Activated naive CD4-positive, alpha-beta T cell treated with anti-CD3 and anti-CD28 coated beads, Interleukin-2, amount 50 U/mL, for 24 hours (primary cell): ENCODE measurements around the gene CBL.
A peak's percentile ranks its signal among the peaks of the same experiment; 100 is the strongest.

Experiments used
- H3K27ac Mint-ChIP-seq: one replicate; pipeline ENCODE4 v1.8.0; 2021; ENCODE audit warnings: mild to moderate bottlenecking, mixed read lengths
- H3K27me3 Mint-ChIP-seq: one replicate; pipeline ENCODE4 v1.8.0; 2021; ENCODE audit warnings: mixed read lengths
- H3K36me3 Mint-ChIP-seq: one replicate; pipeline ENCODE4 v1.8.0; 2021; ENCODE audit warnings: mixed read lengths
- H3K4me1 Mint-ChIP-seq: one replicate; pipeline ENCODE4 v1.8.0; 2021; ENCODE audit warnings: mixed read lengths
- H3K4me3 Mint-ChIP-seq: one replicate; pipeline ENCODE4 v1.8.0; 2021; ENCODE audit warnings: mild to moderate bottlenecking, mixed read lengths
- H3K9me3 Mint-ChIP-seq: one replicate; pipeline ENCODE4 v1.8.0; 2021; ENCODE audit warnings: mixed read lengths

CBL gene

GRCh38 chr11:119317592-119318239 is 111.6 kb downstream of the CBL start:
- Mint-ChIP-seq H3K27me3 (peaks cover 5% of the 10 kb centered on the region), H3K4me1 (peaks cover 19% of the 10 kb centered on the region), H3K9me3 (no peaks in the 10 kb centered on the region), H3K4me3 (peak overlapping the region; percentile 30), H3K36me3 (no peaks in the 10 kb centered on the region), H3K27ac (no peak overlapping the region)

GRCh38 chr11:119318240-119319135 is 112.3 kb downstream of the CBL start:
- H3K27me3 Mint-ChIP-seq = peaks cover 5% of the 10 kb centered on the region
- H3K27ac Mint-ChIP-seq = no peak overlapping the region
- peak overlapping the region; percentile 24 for H3K4me3 Mint-ChIP-seq

GRCh38 chr11:119319136-119319699 is 113.1 kb downstream of the CBL start:
- Mint-ChIP-seq H3K36me3 (no peaks in the 10 kb centered on the region), H3K4me3 (no peak overlapping the region), H3K27ac (peak overlapping the region; percentile 56), H3K27me3 (peaks cover 5% of the 10 kb centered on the region), H3K4me1 (peaks cover 22% of the 10 kb centered on the region), H3K9me3 (no peaks in the 10 kb centered on the region)

More at GRCh38 chr11:119318240-119319135, 112.3 kb downstream of the CBL start:
- Mint-ChIP-seq H3K36me3 (no peaks in the 10 kb centered on the region), H3K9me3 (no peaks in the 10 kb centered on the region), H3K4me1 (peaks cover 20% of the 10 kb centered on the region)

- Mint-ChIP-seq H3K4me1 (peaks cover 21% of the 10 kb centered on the region), H3K27ac (peak overlapping the region; percentile 77), H3K27me3 (peaks cover 5% of the 10 kb centered on the region), H3K9me3 (no peaks in the 10 kb centered on the region), H3K36me3 (no peaks in the 10 kb centered on the region), H3K4me3 (peak overlapping the region; percentile 79)
Observed at GRCh38 chr11:119319700-119320239, 113.6 kb downstream of the CBL start.

- H3K27ac Mint-ChIP-seq = no peak overlapping the region
- H3K4me3 Mint-ChIP-seq = peak overlapping the region; percentile 79
- H3K9me3 Mint-ChIP-seq = no peaks in the 10 kb centered on the region
- H3K4me1 Mint-ChIP-seq = peaks cover 18% of the 10 kb centered on the region
- H3K36me3 Mint-ChIP-seq = no peaks in the 10 kb centered on the region
- H3K27me3 Mint-ChIP-seq = peaks cover 5% of the 10 kb centered on the region
Observed at GRCh38 chr11:119320240-119320775, 114.2 kb downstream of the CBL start.

GRCh38 chr11:119320776-119321524 is 114.8 kb downstream of the CBL start:
- H3K36me3 Mint-ChIP-seq = no peaks in the 10 kb centered on the region
- H3K4me3 Mint-ChIP-seq = peak overlapping the region; percentile 83
- H3K27ac Mint-ChIP-seq = no peak overlapping the region
- no peaks in the 10 kb centered on the region for H3K9me3 Mint-ChIP-seq
- H3K27me3 Mint-ChIP-seq = peaks cover 5% of the 10 kb centered on the region
- H3K4me1 Mint-ChIP-seq = peaks cover 18% of the 10 kb centered on the region

- no peaks in the 10 kb centered on the region for H3K9me3 Mint-ChIP-seq
- H3K36me3 Mint-ChIP-seq = no peaks in the 10 kb centered on the region
- no peak overlapping the region for H3K4me3 Mint-ChIP-seq
- H3K27me3 Mint-ChIP-seq = peaks cover 5% of the 10 kb centered on the region
- no peak overlapping the region for H3K27ac Mint-ChIP-seq
- H3K4me1 Mint-ChIP-seq = peaks cover 18% of the 10 kb centered on the region
Observed at GRCh38 chr11:119322360-119322739, 116.2 kb downstream of the CBL start.

GRCh38 chr11:119322921-119323531 is 116.9 kb downstream of the CBL start:
- Mint-ChIP-seq H3K4me1 (peaks cover 18% of the 10 kb centered on the region), H3K9me3 (no peaks in the 10 kb centered on the region), H3K27ac (no peak overlapping the region), H3K36me3 (no peaks in the 10 kb centered on the region), H3K27me3 (peaks cover 2% of the 10 kb centered on the region), H3K4me3 (no peak overlapping the region)

- Mint-ChIP-seq H3K36me3 (no peaks in the 10 kb centered on the region), H3K9me3 (no peaks in the 10 kb centered on the region), H3K4me3 (no peak overlapping the region), H3K4me1 (peaks cover 18% of the 10 kb centered on the region), H3K27ac (no peak overlapping the region), H3K27me3 (peaks cover 2% of the 10 kb centered on the region)
Observed at GRCh38 chr11:119323532-119324033, 117.4 kb downstream of the CBL start.

- H3K36me3 Mint-ChIP-seq = no peaks in the 10 kb centered on the region
- no peak overlapping the region for H3K4me3 Mint-ChIP-seq
- no peak overlapping the region for H3K27ac Mint-ChIP-seq
- peaks cover 2% of the 10 kb centered on the region for H3K27me3 Mint-ChIP-seq
- no peaks in the 10 kb centered on the region for H3K9me3 Mint-ChIP-seq
- peaks cover 18% of the 10 kb centered on the region for H3K4me1 Mint-ChIP-seq
Observed at GRCh38 chr11:119324189-119324588, 118.0 kb downstream of the CBL start.

GRCh38 chr11:119329320-119329719 is 123.2 kb downstream of the CBL start:
- H3K4me3 Mint-ChIP-seq = no peak overlapping the region
- no peaks in the 10 kb centered on the region for H3K27me3 Mint-ChIP-seq
- H3K36me3 Mint-ChIP-seq = no peaks in the 10 kb centered on the region
- peaks cover 14% of the 10 kb centered on the region for H3K4me1 Mint-ChIP-seq
- H3K27ac Mint-ChIP-seq = no peak overlapping the region
- no peaks in the 10 kb centered on the region for H3K9me3 Mint-ChIP-seq

GRCh38 chr11:119330237-119330636 is 124.1 kb downstream of the CBL start:
- no peak overlapping the region for H3K4me3 Mint-ChIP-seq

GRCh38 chr11:119332111-119332765 is 126.1 kb downstream of the CBL start:
- Mint-ChIP-seq H3K4me1 (peaks cover 33% of the 10 kb centered on the region), H3K27me3 (no peaks in the 10 kb centered on the region), H3K36me3 (no peaks in the 10 kb centered on the region), H3K4me3 (peak overlapping the region; percentile 98), H3K9me3 (no peaks in the 10 kb centered on the region), H3K27ac (no peak overlapping the region)

More at GRCh38 chr11:119330237-119330636, 124.1 kb downstream of the CBL start:
- H3K27me3 Mint-ChIP-seq = no peaks in the 10 kb centered on the region
- peaks cover 18% of the 10 kb centered on the region for H3K4me1 Mint-ChIP-seq
- no peaks in the 10 kb centered on the region for H3K9me3 Mint-ChIP-seq
- H3K36me3 Mint-ChIP-seq = no peaks in the 10 kb centered on the region
- H3K27ac Mint-ChIP-seq = no peak overlapping the region
